H1 (cell line): ENCODE results near the gene PAX5. TPM values are rescaled to one million over a fixed set of nuclear protein-coding genes. Genes with fewer than 3 reads are reported as not detected.

Experiments used
- BCL11A ChIP-seq, 2 experiments: IDR thresholded peaks; one replicate each; pipeline ENCODE4 v1.6.1; 2011; ENCODE audit warnings: low read depth in 2 of 2, low read length in 2 of 2, mild to moderate bottlenecking in 2 of 2
- CTBP2 ChIP-seq: IDR thresholded peaks from 2 replicates; pipeline ENCODE4 v1.7.0; 2011; ENCODE audit warnings: borderline replicate concordance, mild to moderate bottlenecking, moderate library complexity, mixed read lengths, low read length; ENCODE audit not compliant: insufficient read depth, insufficient read length
- microRNA-seq, 2 experiments: library from miRNA; unstranded; fragments of <30 nt; microRNA quantifications; one replicate each; pipeline versions ENCODE4 to v1.2.0, GENCODE V29; 2016 to 2020; ENCODE audit warnings: borderline microRNAs expressed in 2 of 2, borderline number of aligned reads in 2 of 2, borderline replicate concordance in 1 of 2
- polyA plus RNA-seq, 7 experiments: library from polyadenylated mRNA; depleted of rRNA in 3 of 7; stranded (reverse) in 5 of 7; unstranded in 2 of 7; fragments of >200 nt in 5 of 7; fragments of 200-250 nt in 2 of 7; gene quantifications; 1 replicate in 5 of 7; 2 replicates in 1 of 7; 4 replicates in 1 of 7; pipeline versions ENCODE4 v1.2.1 to v1.2.3, GENCODE V29; 2011 to 2013; ENCODE audit warnings: missing spikeins in 2 of 7, mixed read lengths in 2 of 7
- small RNA-seq: library from polyadenylated mRNA; stranded (forward); fragments of <200 nt; extraction: miRNeasy Mini kit (QIAGEN cat#:217004); gene quantifications from one replicate; pipeline ENCODE3, GENCODE V24; 2013; ENCODE audit not compliant: insufficient read depth
- total RNA-seq: library from RNA; stranded (reverse); fragmentation: NEBNext Ultra II Directional; extraction: Animal tissue kit (Norgen Biotek cat#: 25700); gene quantifications from 2 replicates; pipeline ENCODE4 v1.2.1, GENCODE V29; 2021

Gene PAX5
- total and polyA plus RNA-seq, 2 of the 8 experiments (the other 6 are each of a cell fraction or from before 2014, with no cell fraction given): 0.29 to 0.43 TPM

GRCh38 chr9:36787709-36788108 is 246.4 kb downstream of the PAX5 start (continued):
- TF ChIP-seq BCL11A (IDR thresholded peaks at IDR 0.05; ENCODE audit: low read depth in 2 of 2, low read length in 2 of 2) (no peak), CTBP2 (no peak)

Small RNA genes lying within 50 kb of the gene (microRNA-seq; reads per million reads assigned to microRNA genes)
- gene MIR4475 (0 reads per million in 2 experiments), gene MIR4476 (0 reads per million in 2 experiments), gene MIR4540 (0 reads per million in 2 experiments)

Small RNA genes lying within 50 kb of the gene (small RNA-seq; reads per million reads assigned to genes)
- gene MIR4475: not detected
- gene MIR4476: not detected
- gene MIR4540: not detected

Other genes starting within 250 kb of the PAX5 start
- 27.5 and 28.5 TPM in 2 replicates for gene ZCCHC7, start 86.3 kb upstream of the PAX5 start, total RNA-seq
- 9.4 and 12.2 TPM in 2 replicates for gene ZCCHC7, start 86.3 kb upstream of the PAX5 start, polyA plus RNA-seq (2011; rRNA removed)